ENCODE data around the gene ATP6V1G2. TPM values are rescaled to one million over a fixed set of nuclear protein-coding genes. Genes with fewer than 3 reads are reported as not detected.
A peak's percentile ranks its signal among the peaks of the same experiment; 100 is the strongest.

ATP6V1G2 gene
- total and polyA plus RNA-seq, 2 of the 4 experiments (the other 2 are of a cell fraction), result 1.4 to 6.5 TPM

GRCh38 chr6:31574106-31575061, 28.0 kb upstream of the ATP6V1G2 start:
- in situ Hi-C loops (cut with MboI; ENCODE audit: low sequenced_read_pairs) (no loop called here), intact Hi-C loops (cut with micrococcal nuclease) (no loop called here), dilution Hi-C loops (cut with HindIII; ENCODE audit: low sequenced_read_pairs, unreplicated experiment) (no loop called here)
- no peaks in the 10 kb centered on the region for H3K9me3 ChIP-seq (ENCODE audit: control insufficient read depth, insufficient read depth, low read length)
- H2AK5ac ChIP-seq (ENCODE audit: low read depth, low read length), result no peak overlapping the region
- H3K4me2 ChIP-seq (ENCODE audit: low read depth, low read length), result no peak overlapping the region
- no peaks in the 10 kb centered on the region for H3K9me1 ChIP-seq (ENCODE audit: insufficient read depth, low read length)
- no peak for ATAC-seq (ENCODE audit: low read depth)
- H3K56ac ChIP-seq (ENCODE audit: extremely low read depth, insufficient read depth, low read length), result no peak overlapping the region
- no peak overlapping the region for H4K5ac ChIP-seq (ENCODE audit: low read depth, low read length)
- no peak overlapping the region for H2BK15ac ChIP-seq (ENCODE audit: low read depth, low read length)
- no TSS peak for BruUV-seq (replicated peaks)
- no peak overlapping the region for H4K91ac ChIP-seq (ENCODE audit: insufficient read depth, low read depth, low read length)
- CTCF ChIA-PET, result interaction anchor here (0.6 to 1.4 kb wide), 2 partner anchors 18 to 20 kb away, joined by 3 read pairs; partner anchors contain the start of gene NCR3
- H3K27me3 ChIP-seq (ENCODE audit: control insufficient read depth, insufficient read depth, low read length), result peaks cover 38% of the 10 kb centered on the region
- H3K4ac ChIP-seq (ENCODE audit: low read depth, low read length), result no peak overlapping the region
- H3K27ac ChIP-seq (ENCODE audit: insufficient read depth, low read length), result no peak overlapping the region
- no peaks in the 10 kb centered on the region for H3K79me1 ChIP-seq (ENCODE audit: low read depth in 1 of 2, low read length in 2 of 2)
- H3K9ac ChIP-seq (ENCODE audit: low read depth, low read length), result no peak overlapping the region
- no peaks in the 10 kb centered on the region for H3K4me1 ChIP-seq (ENCODE audit: control insufficient read depth, insufficient read depth, low read length)
- H3K4me3 ChIP-seq (ENCODE audit: insufficient read depth, low read depth, low read length), result no peak overlapping the region
- no peak overlapping the region for H2BK120ac ChIP-seq (ENCODE audit: low read depth, low read length)
- WGBS, 2 experiments (ENCODE audit: extremely low coverage in 2 of 2, insufficient read length in 1 of 2), result 59% methylated on average over 3 of the region's 14 CpGs; no CpG with 5 or more reads in 1 of the 2 experiments
- H2AFZ ChIP-seq (replicated peaks; ENCODE audit: low read length, poor library complexity), result peak overlapping the region; percentile 21
- H3K23ac ChIP-seq (ENCODE audit: low read depth, low read length), result no peak overlapping the region
- H3K14ac ChIP-seq (replicated peaks; ENCODE audit: low read depth, low read length), result no peak overlapping the region
- no peak overlapping the region for H4K8ac ChIP-seq (ENCODE audit: low read depth in 2 of 2, low read length in 2 of 2)
- DNase-seq, result no peak
- POLR2A ChIA-PET (ENCODE audit: unreplicated experiment), result no interaction called here
- no peak overlapping the region for H2BK20ac ChIP-seq (ENCODE audit: low read depth, low read length)
- TF ChIP-seq ELK1 (IDR thresholded peaks at IDR 0.05; ENCODE audit: borderline replicate concordance, low read depth, low read length) (no peak), MAFK (IDR thresholded peaks at IDR 0.05; ENCODE audit: low read depth, low read length) (no peak), RAD21 (IDR thresholded peaks at IDR 0.05; ENCODE audit: low read length) (no peak), FOS (IDR thresholded peaks at IDR 0.05; ENCODE audit: low read depth, low read length) (no peak), USF2 (IDR thresholded peaks at IDR 0.05; ENCODE audit: low read depth, low read length) (no peak), SMC3 (IDR thresholded peaks at IDR 0.05; ENCODE audit: low read depth, low read length) (no peak)
- no peak overlapping the region for H3K18ac ChIP-seq (ENCODE audit: low read depth, low read length)
- no peaks in the 10 kb centered on the region for H4K20me1 ChIP-seq (ENCODE audit: insufficient read depth, low read length)
- H3K36me3 ChIP-seq (ENCODE audit: control insufficient read depth, insufficient read depth, low read length), result no peaks in the 10 kb centered on the region
- H2AK9ac ChIP-seq (replicated peaks; ENCODE audit: low read depth, low read length, poor library complexity), result no peak overlapping the region
- no peak overlapping the region for H2BK5ac ChIP-seq (ENCODE audit: low read depth, low read length, poor library complexity, severe bottlenecking)
